K562 treated with DMSO at 1 percent for 24 hours (cell line): ENCODE data around the gene C12orf54. TPM values are rescaled to one million over a fixed set of nuclear protein-coding genes. Genes with fewer than 3 reads are reported as not detected.

ENCODE experiments used
- total RNA-seq: library from RNA; unstranded; fragments of 300-600 nt; gene quantifications from 2 replicates; pipeline ENCODE4 v1.2.3, GENCODE V29; 2022; ENCODE audit warnings: low read depth; ENCODE audit not compliant: insufficient read depth

C12orf54 gene
- not detected in 2 replicates for total RNA-seq

DNA sequence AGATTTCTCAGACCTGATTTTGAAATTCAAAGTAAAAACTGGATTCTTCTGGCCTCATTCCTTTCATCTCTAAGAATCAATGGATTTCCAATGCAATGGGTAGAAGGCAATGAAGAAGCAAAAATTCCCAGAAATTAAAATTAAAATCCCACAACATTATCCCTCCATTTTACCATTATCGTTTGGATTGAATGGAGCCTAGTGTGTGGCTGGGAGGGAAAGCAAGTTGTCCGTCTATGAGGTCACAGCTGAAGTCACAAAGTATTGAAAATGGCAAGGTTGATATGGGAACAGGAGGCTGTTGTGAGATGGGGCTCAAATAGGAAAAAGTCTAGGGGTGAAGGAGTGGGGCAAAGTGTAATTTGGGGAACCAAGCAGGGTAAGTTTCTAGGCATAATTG is at the start of gene C12orf54:
C12orf54 (plus strand) TSS at position 301 of the 400 bp plus-strand sequence. CDS start 799 bp downstream, outside the sequence.

DNA sequence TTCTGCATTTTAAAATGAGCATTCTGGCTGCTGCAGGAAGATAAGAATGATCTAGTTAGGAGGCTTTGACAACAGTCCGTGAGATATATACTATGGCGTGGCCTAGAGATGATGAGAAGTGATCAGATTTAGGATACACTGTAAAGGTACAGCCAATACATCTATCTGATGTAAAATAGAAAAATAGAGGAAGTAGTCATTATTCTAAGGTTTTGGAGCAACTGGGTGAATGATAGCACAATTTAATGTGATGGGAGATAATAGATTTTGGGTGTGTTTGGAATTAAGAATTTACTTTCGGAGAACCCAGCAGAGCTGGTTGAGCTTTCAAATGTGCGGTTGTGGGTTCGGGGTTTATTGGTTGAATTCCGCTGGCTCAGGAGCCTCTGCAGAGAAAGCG is 10.0 kb upstream of the C12orf54 start, which contains the start of gene ANP32D:
ANP32D (plus strand) TSS at position 301 of the 400 bp plus-strand sequence. CDS start 106 bp downstream, outside the sequence.

DNA sequence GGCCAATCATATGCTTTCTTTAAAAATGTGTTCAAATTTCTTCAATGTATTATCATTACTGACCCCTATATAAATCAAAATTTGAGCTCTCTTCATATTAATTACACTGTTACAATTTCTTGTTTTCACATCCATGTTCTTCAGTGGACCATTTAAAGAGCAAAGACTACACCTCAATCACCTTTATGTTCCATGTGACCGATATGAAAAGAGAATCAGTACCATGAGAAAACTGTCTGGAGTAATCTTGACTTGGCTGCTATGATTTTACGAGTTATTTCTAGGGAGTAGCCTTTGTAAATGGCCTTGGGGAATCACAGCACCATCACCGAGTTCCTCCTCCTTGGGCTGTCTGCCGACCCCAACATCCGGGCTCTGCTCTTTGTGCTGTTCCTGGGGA is 43.0 kb downstream of the C12orf54 start, which contains the start of gene OR8S1:
OR8S1 (plus strand) TSS at position 301 of the 400 bp plus-strand sequence; CDS start at position 301, 0 bp downstream.

Other genes with a start within 250 kb of the C12orf54 start
- 15.1 and 17.6 TPM in 2 replicates for gene ZNF641, start 131.6 kb upstream of the C12orf54 start, total RNA-seq
- not detected in 2 replicates for gene ANP32D, start 9.9 kb upstream of the C12orf54 start, total RNA-seq
- gene OR8S1, start 43.1 kb downstream of the C12orf54 start, total RNA-seq: not detected in 2 replicates
- not detected in 2 replicates for gene LALBA, start 87.5 kb downstream of the C12orf54 start, total RNA-seq
- 25.2 and 31.1 TPM in 2 replicates for gene KANSL2, start 199.7 kb downstream of the C12orf54 start, total RNA-seq
- 9.2 and 10.8 TPM in 2 replicates for gene CCNT1, start 234.2 kb downstream of the C12orf54 start, total RNA-seq